ENCODE data around the gene TMEM35A. TPM values are rescaled to one million over a fixed set of nuclear protein-coding genes. Genes with fewer than 3 reads are reported as not detected.

TMEM35A gene
- total and polyA plus RNA-seq, 9 of the 15 experiments (the other 6 are each of a cell fraction or from before 2014, with no cell fraction given) = not detected

DNA sequence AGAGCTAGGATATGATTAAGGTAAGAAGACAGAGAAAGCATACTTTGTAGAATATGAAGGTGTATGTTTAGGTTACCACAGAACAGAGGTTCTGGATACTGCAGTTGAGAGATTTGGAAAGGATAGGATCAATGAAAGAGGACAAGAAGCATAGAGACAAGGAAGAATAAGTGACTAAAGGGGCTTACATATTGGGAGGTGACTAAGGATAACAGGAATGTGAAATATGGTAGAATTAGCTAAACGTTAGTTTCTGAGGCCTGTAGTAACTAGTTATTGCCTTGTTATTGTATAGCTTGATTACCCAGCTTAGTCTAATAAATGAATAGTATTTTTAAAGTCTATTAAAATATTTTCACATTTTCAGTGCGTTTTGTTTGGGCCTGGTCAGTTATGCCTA, 57.6 kb downstream of the TMEM35A start:
- ATAC-seq (no peak), DNase-seq (ENCODE audit: extremely low read depth in 1 of 4, low spot score in 3 of 4) (no peak), FAIRE-seq (no peak)
- intact Hi-C loops (cut with micrococcal nuclease) (no loop called here), in situ Hi-C loops (cut with MboI) (no loop called here)
- H3K79me2 ChIP-seq (ENCODE audit: control insufficient read depth, insufficient read depth, low read length) = no peaks in the 10 kb centered on the region
- no TSS peak for BruUV-seq (replicated peaks)
- H4K20me1 ChIP-seq (replicated peaks; ENCODE audit: control insufficient read depth, insufficient read depth, low read length) = no peaks in the 10 kb centered on the region
- ChIA-PET CTCF (ENCODE audit: low intra/inter-chr PET ratio) (no interaction called here), POLR2A (interaction anchor here (1.2 to 1.3 kb wide), 2 partner anchors 13 to 38 kb away, joined by 3 read pairs; partner anchors contain the start of gene CENPI)
- H3K9ac ChIP-seq (ENCODE audit: insufficient read depth in 1 of 2, low read depth in 2 of 2, low read length in 2 of 2) = no peak overlapping the region
- TF ChIP-seq COPS2 (conservative IDR thresholded peaks at IDR 0.05) = no peak
- no peaks in the 10 kb centered on the region for H3K4me1 ChIP-seq (replicated peaks in 1 of 2; ENCODE audit: control insufficient read depth in 2 of 2, insufficient read depth in 2 of 2, low read length in 2 of 2)
- no peak overlapping the region for H3K27ac ChIP-seq (ENCODE audit: extremely low read depth, low read depth, low read length)
- peaks cover 26% of the 10 kb centered on the region; the same call in 1 of the 3 replicates for H3K36me3 ChIP-seq (ENCODE audit: control insufficient read depth, insufficient read depth, low read length)
- no peak overlapping the region for H3K4me2 ChIP-seq (ENCODE audit: insufficient read depth, low read length)
- no peak overlapping the region for H3K4me3 ChIP-seq
- WGBS (ENCODE audit: insufficient coverage, low coverage, missing lambda C conversion rate) = 36% methylated on average over 2 of the region's 2 CpGs
- H2AFZ ChIP-seq (ENCODE audit: low read depth, low read length) = no peak overlapping the region
- no peaks in the 10 kb centered on the region for H3K9me3 ChIP-seq (replicated peaks; ENCODE audit: control insufficient read depth, insufficient read depth, low read depth, low read length)
- H3K9me1 ChIP-seq (ENCODE audit: control insufficient read depth, insufficient read depth, low read length) = no peaks in the 10 kb centered on the region
- no peaks in the 10 kb centered on the region for H3K27me3 ChIP-seq (ENCODE audit: control insufficient read depth in 2 of 2, insufficient read depth in 2 of 2, low read length in 2 of 2)

Other genes starting within 250 kb of the TMEM35A start
- not detected in 2 replicates for gene NOX1, start 204.5 kb upstream of the TMEM35A start, total RNA-seq (2014; rRNA removed)
- gene NOX1, start 204.5 kb upstream of the TMEM35A start, total RNA-seq (2014; rRNA removed; fragmentation: Illumina TruSeq; extraction: Trizol) = not detected in 2 replicates
- not detected in 2 replicates for gene NOX1, start 204.5 kb upstream of the TMEM35A start, total RNA-seq (2015; rRNA removed; fragmentation: Illumina TruSeq; extraction: Trizol)
- not detected in 2 replicates for gene NOX1, start 204.5 kb upstream of the TMEM35A start, total RNA-seq (2021)
- not detected in 2 replicates for gene NOX1, start 204.5 kb upstream of the TMEM35A start, polyA plus RNA-seq (2011; rRNA removed)
- not detected in 2 replicates for gene NOX1, start 204.5 kb upstream of the TMEM35A start, polyA plus RNA-seq (2014; fragmentation: Illumina TruSeq; extraction: Trizol)
- gene NOX1, start 204.5 kb upstream of the TMEM35A start, polyA plus RNA-seq (2014; fragmentation: Nextera tagmentation; extraction: Ambion mirVana) = under 1 TPM in 1 of 2 experiments, not detected in 1; 0.01 TPM
- gene NOX1, start 204.5 kb upstream of the TMEM35A start, polyA plus RNA-seq (2014; rRNA removed) = not detected in 2 replicates
- not detected in 2 replicates for gene XKRX, start 150.0 kb upstream of the TMEM35A start, total RNA-seq (2014; rRNA removed)
- gene XKRX, start 150.0 kb upstream of the TMEM35A start, total RNA-seq (2014; rRNA removed; fragmentation: Illumina TruSeq; extraction: Trizol) = not detected in 2 replicates
- gene XKRX, start 150.0 kb upstream of the TMEM35A start, total RNA-seq (2015; rRNA removed; fragmentation: Illumina TruSeq; extraction: Trizol) = not detected in 2 replicates
- gene XKRX, start 150.0 kb upstream of the TMEM35A start, total RNA-seq (2021) = not detected in 2 replicates
- gene XKRX, start 150.0 kb upstream of the TMEM35A start, polyA plus RNA-seq (2011; rRNA removed) = 0.03 TPM in 1 of 2 replicates, not detected in the other
- not detected in 2 replicates for gene XKRX, start 150.0 kb upstream of the TMEM35A start, polyA plus RNA-seq (2014; fragmentation: Illumina TruSeq; extraction: Trizol)
- gene XKRX, start 150.0 kb upstream of the TMEM35A start, polyA plus RNA-seq (2014; fragmentation: Nextera tagmentation; extraction: Ambion mirVana) = not detected
- not detected in 2 replicates for gene XKRX, start 150.0 kb upstream of the TMEM35A start, polyA plus RNA-seq (2014; rRNA removed)
- not detected in 2 replicates for gene ARL13A, start 109.2 kb upstream of the TMEM35A start, total RNA-seq (2014; rRNA removed)
- not detected in 2 replicates for gene ARL13A, start 109.2 kb upstream of the TMEM35A start, total RNA-seq (2014; rRNA removed; fragmentation: Illumina TruSeq; extraction: Trizol)
- not detected in 2 replicates for gene ARL13A, start 109.2 kb upstream of the TMEM35A start, total RNA-seq (2015; rRNA removed; fragmentation: Illumina TruSeq; extraction: Trizol)
- not detected in 2 replicates for gene ARL13A, start 109.2 kb upstream of the TMEM35A start, total RNA-seq (2021)
- not detected in 2 replicates for gene ARL13A, start 109.2 kb upstream of the TMEM35A start, polyA plus RNA-seq (2011; rRNA removed)
- not detected in 2 replicates for gene ARL13A, start 109.2 kb upstream of the TMEM35A start, polyA plus RNA-seq (2014; fragmentation: Illumina TruSeq; extraction: Trizol)
- gene ARL13A, start 109.2 kb upstream of the TMEM35A start, polyA plus RNA-seq (2014; fragmentation: Nextera tagmentation; extraction: Ambion mirVana) = not detected
- not detected in 2 replicates for gene ARL13A, start 109.2 kb upstream of the TMEM35A start, polyA plus RNA-seq (2014; rRNA removed)
- gene TRMT2B, start 26.8 kb upstream of the TMEM35A start, total RNA-seq (2014; rRNA removed) = 15.6 and 17.9 TPM in 2 replicates
- gene TRMT2B, start 26.8 kb upstream of the TMEM35A start, total RNA-seq (2014; rRNA removed; fragmentation: Illumina TruSeq; extraction: Trizol) = 20.7 and 22.8 TPM in 2 replicates
- gene TRMT2B, start 26.8 kb upstream of the TMEM35A start, total RNA-seq (2015; rRNA removed; fragmentation: Illumina TruSeq; extraction: Trizol) = 16.8 and 18.1 TPM in 2 replicates
- gene TRMT2B, start 26.8 kb upstream of the TMEM35A start, total RNA-seq (2021) = 20.7 and 21.0 TPM in 2 replicates
- gene TRMT2B, start 26.8 kb upstream of the TMEM35A start, polyA plus RNA-seq (2011; rRNA removed) = 19.3 and 23.4 TPM in 2 replicates
- 21.0 and 21.5 TPM in 2 replicates for gene TRMT2B, start 26.8 kb upstream of the TMEM35A start, polyA plus RNA-seq (2014; fragmentation: Illumina TruSeq; extraction: Trizol)
- gene TRMT2B, start 26.8 kb upstream of the TMEM35A start, polyA plus RNA-seq (2014; fragmentation: Nextera tagmentation; extraction: Ambion mirVana) = 1 to 10 TPM; 3.9 to 8.6 TPM
- 15.5 and 16.7 TPM in 2 replicates for gene TRMT2B, start 26.8 kb upstream of the TMEM35A start, polyA plus RNA-seq (2014; rRNA removed)
- gene CENPI, start 19.3 kb downstream of the TMEM35A start, total RNA-seq (2014; rRNA removed) = 11.6 and 12.8 TPM in 2 replicates
- gene CENPI, start 19.3 kb downstream of the TMEM35A start, total RNA-seq (2014; rRNA removed; fragmentation: Illumina TruSeq; extraction: Trizol) = 20.5 and 20.9 TPM in 2 replicates
- gene CENPI, start 19.3 kb downstream of the TMEM35A start, total RNA-seq (2015; rRNA removed; fragmentation: Illumina TruSeq; extraction: Trizol) = 17.3 and 18.9 TPM in 2 replicates
- 14.4 and 15.0 TPM in 2 replicates for gene CENPI, start 19.3 kb downstream of the TMEM35A start, total RNA-seq (2021)
- 15.1 and 23.5 TPM in 2 replicates for gene CENPI, start 19.3 kb downstream of the TMEM35A start, polyA plus RNA-seq (2011; rRNA removed)
- gene CENPI, start 19.3 kb downstream of the TMEM35A start, polyA plus RNA-seq (2014; fragmentation: Illumina TruSeq; extraction: Trizol) = 12.7 and 14.9 TPM in 2 replicates
- 1 to 10 TPM; 6.6 to 8.9 TPM for gene CENPI, start 19.3 kb downstream of the TMEM35A start, polyA plus RNA-seq (2014; fragmentation: Nextera tagmentation; extraction: Ambion mirVana)
- gene CENPI, start 19.3 kb downstream of the TMEM35A start, polyA plus RNA-seq (2014; rRNA removed) = 11.1 and 13.6 TPM in 2 replicates
- gene DRP2, start 140.9 kb downstream of the TMEM35A start, total RNA-seq (2014; rRNA removed) = 0.16 and 0.23 TPM in 2 replicates
- 0.13 and 0.15 TPM in 2 replicates for gene DRP2, start 140.9 kb downstream of the TMEM35A start, total RNA-seq (2014; rRNA removed; fragmentation: Illumina TruSeq; extraction: Trizol)
- 0.18 and 0.26 TPM in 2 replicates for gene DRP2, start 140.9 kb downstream of the TMEM35A start, total RNA-seq (2015; rRNA removed; fragmentation: Illumina TruSeq; extraction: Trizol)
- 0.09 and 0.25 TPM in 2 replicates for gene DRP2, start 140.9 kb downstream of the TMEM35A start, total RNA-seq (2021)
- 0.18 and 0.23 TPM in 2 replicates for gene DRP2, start 140.9 kb downstream of the TMEM35A start, polyA plus RNA-seq (2011; rRNA removed)
- gene DRP2, start 140.9 kb downstream of the TMEM35A start, polyA plus RNA-seq (2014; fragmentation: Illumina TruSeq; extraction: Trizol) = 0.12 and 0.30 TPM in 2 replicates
- under 1 TPM; 0.01 to 0.06 TPM for gene DRP2, start 140.9 kb downstream of the TMEM35A start, polyA plus RNA-seq (2014; fragmentation: Nextera tagmentation; extraction: Ambion mirVana)
- gene DRP2, start 140.9 kb downstream of the TMEM35A start, polyA plus RNA-seq (2014; rRNA removed) = 0.12 TPM in 2 replicates
- gene TAF7L, start 212.5 kb downstream of the TMEM35A start, total RNA-seq (2014; rRNA removed) = not detected in 2 replicates
- not detected in 2 replicates for gene TAF7L, start 212.5 kb downstream of the TMEM35A start, total RNA-seq (2014; rRNA removed; fragmentation: Illumina TruSeq; extraction: Trizol)
- gene TAF7L, start 212.5 kb downstream of the TMEM35A start, total RNA-seq (2015; rRNA removed; fragmentation: Illumina TruSeq; extraction: Trizol) = not detected in 2 replicates
- gene TAF7L, start 212.5 kb downstream of the TMEM35A start, total RNA-seq (2021) = not detected in 2 replicates
- 0.07 and 0.11 TPM in 2 replicates for gene TAF7L, start 212.5 kb downstream of the TMEM35A start, polyA plus RNA-seq (2011; rRNA removed)
- 0.12 TPM in 1 of 2 replicates, not detected in the other for gene TAF7L, start 212.5 kb downstream of the TMEM35A start, polyA plus RNA-seq (2014; fragmentation: Illumina TruSeq; extraction: Trizol)
- under 1 TPM in 1 of 2 experiments, not detected in 1; 0.07 TPM for gene TAF7L, start 212.5 kb downstream of the TMEM35A start, polyA plus RNA-seq (2014; fragmentation: Nextera tagmentation; extraction: Ambion mirVana)
- gene TAF7L, start 212.5 kb downstream of the TMEM35A start, polyA plus RNA-seq (2014; rRNA removed) = 0.07 and 0.42 TPM in 2 replicates

Measured in K562 (cell line).